SK-N-SH (cell line): ENCODE results near the gene ZNF398.

ENCODE experiments used
- CTCF ChIP-seq: fragments of 200-600 bp; sonication (generic); IDR thresholded peaks from 2 replicates; pipeline ENCODE4 v1.6.1; 2017; ENCODE audit warnings: antibody characterized with exemption, mild to moderate bottlenecking, moderate library complexity
- EP300 ChIP-seq, 2 experiments: IDR thresholded peaks; 2 replicates each; pipeline versions ENCODE4 v1.4.0 to v1.6.1; 2012; ENCODE audit warnings: borderline replicate concordance in 1 of 2, low read depth in 1 of 2, low read length in 1 of 2
- PBX3 ChIP-seq: IDR thresholded peaks from 2 replicates; pipeline ENCODE4; 2012
- POLR2AphosphoS5 ChIP-seq: IDR thresholded peaks from 2 replicates; pipeline ENCODE4 v1.6.1; 2012; ENCODE audit warnings: low read depth, low read length
- RAD21 ChIP-seq: IDR thresholded peaks from 2 replicates; pipeline ENCODE4 v1.6.1; 2012; ENCODE audit warnings: mild to moderate bottlenecking, low read length
- REST ChIP-seq: IDR thresholded peaks from 2 replicates; pipeline ENCODE4 v1.6.1; 2012; ENCODE audit warnings: mild to moderate bottlenecking, low read depth, low read length, moderate library complexity
- SMC3 ChIP-seq: IDR thresholded peaks from 2 replicates; pipeline ENCODE4 v1.6.1; 2012; ENCODE audit warnings: low read depth, low read length, improper control_type of control experiment
- TAF1 ChIP-seq: IDR thresholded peaks from 2 replicates; pipeline ENCODE4 v1.6.1; 2012; ENCODE audit warnings: low read depth, mild to moderate bottlenecking, low read length, moderate library complexity, borderline replicate concordance
- TCF12 ChIP-seq: IDR thresholded peaks from 2 replicates; pipeline ENCODE4 v1.4.0; 2012
- YY1 ChIP-seq: IDR thresholded peaks from 2 replicates; pipeline ENCODE4 v1.4.0; 2012; ENCODE audit warnings: low read depth, mild to moderate bottlenecking
- ZBTB33 ChIP-seq: IDR thresholded peaks from 2 replicates; pipeline ENCODE4 v1.4.0; 2012; ENCODE audit warnings: low read depth, borderline replicate concordance

GRCh38 chr7:149179241-149179640 lies 32.0 kb downstream of the ZNF398 start:
- no peak for TF ChIP-seq CTCF
- no peak for TF ChIP-seq SMC3
- no peak for TF ChIP-seq EP300 (IDR thresholded peaks at IDR 0.05; ENCODE audit: borderline replicate concordance in 1 of 2, low read depth in 1 of 2, low read length in 1 of 2)
- TF ChIP-seq REST, result no peak
- no peak for TF ChIP-seq POLR2AphosphoS5
- no peak for TF ChIP-seq ZBTB33
- TF ChIP-seq RAD21, result no peak
- TF ChIP-seq PBX3, result no peak
- TF ChIP-seq TAF1, result no peak
- TF ChIP-seq YY1, result no peak
- TF ChIP-seq TCF12, result no peak
